ENCODE measurements around the gene KANK4.
"Not testable (repeated sequence)": the region's sequence is repeated elsewhere in the genome, so short reads cannot be mapped to it uniquely, and the experiment has no call there.

Gene KANK4

DNA sequence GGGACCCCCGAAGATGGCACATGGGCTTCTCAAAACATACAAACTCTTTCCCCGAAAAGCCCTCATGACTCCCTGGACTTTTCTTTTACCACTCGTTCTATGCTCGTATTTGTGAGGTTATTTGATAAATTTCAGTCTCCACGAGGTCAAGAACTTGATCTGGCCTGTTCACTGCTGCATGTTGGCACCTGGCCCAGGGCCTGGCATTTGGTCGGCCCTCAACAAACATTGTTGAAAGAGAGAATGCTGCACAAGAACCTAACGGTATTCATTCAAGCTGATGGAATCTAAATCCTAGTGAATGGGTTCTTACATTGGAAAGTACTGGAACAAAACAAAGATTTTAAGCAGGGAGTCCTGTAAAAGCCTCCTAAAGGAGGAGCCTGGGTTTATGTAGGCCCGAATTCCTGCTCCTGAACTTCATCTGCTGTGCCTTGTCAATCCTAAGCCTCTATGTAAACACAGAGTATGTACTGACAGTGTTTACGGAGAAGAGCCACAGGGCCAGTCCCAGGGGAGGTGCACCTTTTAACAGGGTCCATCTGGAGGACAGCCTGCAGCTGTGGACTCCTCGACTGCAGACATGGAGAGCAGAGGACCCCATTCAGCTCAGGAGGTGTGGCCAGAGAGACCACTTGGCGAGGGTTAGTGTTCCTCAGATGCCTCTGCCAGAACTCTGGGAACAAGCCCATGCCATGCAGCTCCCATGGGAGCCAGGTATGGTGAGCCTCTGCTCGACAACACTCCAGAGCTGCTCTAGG is 77.7 kb downstream of the KANK4 start:
- no peak for DNase-seq (ENCODE audit: low read depth in 1 of 2, low spot score in 1 of 2)

DNA sequence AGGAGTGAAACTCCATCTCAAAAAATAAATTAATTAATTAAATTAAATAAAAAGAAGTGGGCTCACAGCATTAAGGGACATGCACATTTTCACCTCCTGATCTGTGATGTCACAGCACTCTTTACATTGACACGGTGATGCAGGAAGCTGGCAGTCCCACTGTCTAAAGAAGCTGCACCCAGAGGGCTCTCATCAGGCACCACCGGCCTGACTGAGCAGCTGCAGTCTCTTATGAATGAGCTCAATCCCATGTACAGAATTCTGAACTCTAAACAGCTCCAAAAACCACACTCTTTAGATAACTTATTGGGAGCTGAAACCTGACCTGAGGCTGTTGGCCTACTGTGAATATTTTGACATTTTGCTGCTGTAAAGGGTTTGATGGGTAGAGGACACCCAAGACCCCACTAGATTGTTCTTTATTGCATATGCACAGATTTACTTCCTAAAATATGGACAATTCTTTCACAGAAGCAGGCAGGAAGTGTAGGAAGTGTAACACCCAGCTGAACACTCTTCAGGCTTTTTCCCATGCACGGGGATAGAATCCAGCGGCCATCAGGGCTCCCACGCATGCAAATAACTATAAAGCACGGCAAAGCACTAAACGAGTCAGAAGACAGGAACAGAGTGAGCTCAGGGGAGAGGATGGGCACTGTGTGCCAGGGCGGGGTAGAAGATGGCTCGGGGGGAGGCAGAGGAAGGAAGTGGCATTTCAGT is 78.4 kb downstream of the KANK4 start:
- no peak for DNase-seq (ENCODE audit: low read depth in 1 of 2, low spot score in 1 of 2)

DNA sequence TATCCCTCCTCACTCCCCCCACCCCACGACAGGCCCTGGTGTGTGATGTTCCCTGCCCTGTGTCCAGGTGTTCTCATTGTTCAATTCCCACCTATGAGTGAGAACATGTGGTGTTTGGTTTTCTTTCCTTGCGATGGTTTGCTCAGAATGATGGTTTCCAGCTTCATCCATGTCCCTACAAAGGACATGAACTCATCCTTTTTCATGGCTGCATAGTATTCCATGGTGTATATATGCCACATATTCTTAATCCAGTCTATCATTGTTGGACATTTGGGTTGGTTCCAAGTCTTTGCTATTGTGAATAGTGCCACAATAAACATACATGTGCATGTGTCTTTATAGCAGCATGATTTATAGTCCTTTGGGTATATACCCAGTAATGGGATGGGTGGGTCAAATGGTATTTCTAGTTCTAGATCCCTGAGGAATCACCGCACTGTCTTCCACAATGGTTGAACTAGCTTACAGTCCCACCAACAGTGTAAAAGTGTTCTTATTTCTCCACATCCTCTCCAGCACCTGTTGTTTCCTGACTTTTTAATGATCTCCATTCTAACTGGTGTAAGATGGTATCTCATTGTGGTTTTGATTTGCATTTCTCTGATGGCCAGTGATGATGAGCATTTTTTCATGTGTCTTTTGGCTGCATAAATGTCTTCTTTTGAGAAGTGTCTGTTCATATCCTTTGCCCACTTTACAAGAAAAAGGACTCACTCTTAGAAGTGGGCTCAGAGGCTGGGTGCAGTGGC is 79.4 kb downstream of the KANK4 start:
- DNase-seq (ENCODE audit: low read depth in 1 of 2, low spot score in 1 of 2): not testable (repeated sequence)

DNA sequence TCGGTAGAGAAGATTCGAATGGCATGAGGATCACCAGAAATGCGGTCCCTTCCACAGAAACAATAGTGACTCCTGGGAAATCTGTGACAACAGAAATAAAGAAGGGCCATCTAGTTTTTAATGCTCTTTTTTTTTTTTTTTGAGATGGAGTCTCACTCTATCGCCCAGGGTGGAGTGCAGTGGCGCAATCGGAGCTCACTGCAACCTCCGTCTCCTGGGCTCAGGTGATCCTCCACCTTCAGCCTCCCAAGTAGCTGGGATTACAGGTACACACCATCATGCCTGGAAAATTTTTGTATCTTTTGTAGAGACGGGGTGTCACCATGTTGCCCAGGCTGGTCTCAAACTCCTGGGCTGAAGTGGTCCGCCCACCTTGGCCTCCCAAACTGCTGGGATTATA is 80.7 kb downstream of the KANK4 start:
- DNase-seq (ENCODE audit: low read depth in 1 of 2, low spot score in 1 of 2): no peak

DNA sequence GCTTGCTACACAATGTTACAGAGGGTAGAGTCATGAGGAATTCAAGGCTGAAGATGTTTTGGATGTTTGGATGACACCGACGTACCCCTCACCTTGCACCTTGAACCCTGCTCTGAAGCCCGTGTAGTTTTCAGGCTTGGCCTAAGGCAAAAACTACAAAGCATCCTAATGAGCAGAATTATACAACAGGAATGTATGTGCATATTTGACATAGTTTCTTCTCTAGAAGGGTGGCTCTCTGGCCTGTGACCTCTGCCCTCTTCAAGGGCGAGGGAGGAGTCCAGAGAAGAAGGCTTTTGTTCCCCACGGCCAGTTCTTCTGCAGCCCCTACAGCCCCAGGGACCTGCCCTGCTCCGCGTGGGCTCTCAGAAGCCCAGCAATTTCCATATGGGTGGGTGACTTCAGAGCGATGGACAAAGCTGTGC is 81.3 kb downstream of the KANK4 start:
- no peak for DNase-seq (ENCODE audit: low read depth in 1 of 2, low spot score in 1 of 2)

DNA sequence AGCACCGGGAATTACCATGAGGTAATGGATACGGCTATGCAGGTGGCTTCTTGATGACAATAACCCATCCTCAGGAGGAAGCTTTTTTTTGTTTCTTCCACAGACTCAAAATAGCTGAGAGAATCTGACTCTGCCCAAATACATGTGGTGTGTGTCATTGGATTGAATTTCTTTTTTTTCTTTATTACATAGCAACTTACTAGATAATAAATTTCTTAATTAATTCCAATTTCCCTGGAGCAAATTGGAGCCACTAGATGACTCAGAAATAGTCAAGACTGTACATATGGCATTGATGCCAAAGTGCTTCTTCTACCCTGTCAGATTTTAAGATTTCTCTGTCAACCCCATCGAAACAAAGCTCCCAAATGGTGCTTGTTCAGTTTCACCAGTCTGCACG is 81.9 kb downstream of the KANK4 start:
- no peak for DNase-seq (ENCODE audit: low read depth in 1 of 2, low spot score in 1 of 2)

DNA sequence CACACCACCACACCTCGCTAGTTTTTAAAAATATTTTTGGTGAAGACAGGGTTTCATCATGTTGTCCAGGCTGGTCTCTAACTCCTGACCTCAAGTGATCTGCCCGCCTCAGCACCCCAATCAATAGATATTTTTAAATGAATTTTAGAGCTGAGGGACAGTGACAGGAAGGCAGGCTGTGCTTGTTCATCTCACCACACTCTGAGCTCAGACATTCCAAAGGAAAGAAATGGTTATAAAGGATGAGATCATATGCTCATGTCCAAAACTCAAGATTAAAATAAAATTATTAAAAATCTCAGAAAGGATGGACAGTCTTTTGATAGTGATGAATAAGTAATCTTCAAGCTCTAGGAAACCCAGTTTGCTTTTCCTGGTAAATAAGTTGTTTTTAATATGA is 83.7 kb downstream of the KANK4 start:
- DNase-seq (ENCODE audit: low read depth in 1 of 2, low spot score in 1 of 2): no peak

DNA sequence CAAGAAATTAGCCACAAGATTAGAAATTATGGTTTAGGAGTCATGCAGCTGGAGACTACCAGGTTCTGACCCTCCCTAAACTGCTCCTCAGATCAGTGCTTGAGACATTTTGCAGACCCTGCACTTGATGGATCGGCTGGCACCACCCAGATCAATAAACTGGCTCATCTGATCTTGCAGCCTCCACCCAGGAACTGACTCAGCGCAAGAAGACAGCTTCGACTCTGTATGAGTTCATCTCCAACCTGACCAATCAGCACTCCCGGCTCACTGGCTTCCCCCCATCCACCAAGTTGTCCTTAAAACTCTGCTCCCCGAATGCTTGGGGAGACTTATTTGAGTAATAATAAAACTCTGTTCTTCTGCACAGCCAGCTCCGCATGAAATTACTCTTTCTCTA is 84.5 kb downstream of the KANK4 start:
- no peak for DNase-seq (ENCODE audit: low read depth in 1 of 2, low spot score in 1 of 2)

DNA sequence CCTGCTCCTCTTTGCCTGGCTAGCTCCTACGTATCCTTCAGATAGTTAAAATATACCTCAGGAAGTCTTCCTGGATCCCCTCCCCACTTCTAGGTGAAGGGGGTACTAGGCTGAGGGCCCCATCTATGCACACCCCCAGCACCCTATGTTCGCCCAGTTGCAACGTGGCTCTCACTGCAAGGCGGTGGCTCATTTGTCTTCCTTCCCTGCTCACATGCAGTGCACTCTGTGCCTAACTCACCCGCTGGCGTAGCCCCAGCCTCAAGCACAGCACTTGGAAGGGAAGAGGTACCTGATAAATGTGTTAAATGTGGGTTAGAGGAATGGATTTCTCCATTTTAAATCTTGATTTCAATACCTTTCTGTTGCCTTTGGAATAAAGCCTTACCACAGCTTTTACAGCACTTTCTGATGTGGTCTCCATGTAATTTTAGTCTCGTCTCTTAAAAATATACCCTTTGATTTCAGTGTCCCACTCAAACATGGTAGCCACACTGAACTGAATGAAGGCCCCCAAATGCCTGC is 85.2 kb downstream of the KANK4 start:
- no peak for DNase-seq (ENCODE audit: low read depth in 1 of 2, low spot score in 1 of 2)

DNA sequence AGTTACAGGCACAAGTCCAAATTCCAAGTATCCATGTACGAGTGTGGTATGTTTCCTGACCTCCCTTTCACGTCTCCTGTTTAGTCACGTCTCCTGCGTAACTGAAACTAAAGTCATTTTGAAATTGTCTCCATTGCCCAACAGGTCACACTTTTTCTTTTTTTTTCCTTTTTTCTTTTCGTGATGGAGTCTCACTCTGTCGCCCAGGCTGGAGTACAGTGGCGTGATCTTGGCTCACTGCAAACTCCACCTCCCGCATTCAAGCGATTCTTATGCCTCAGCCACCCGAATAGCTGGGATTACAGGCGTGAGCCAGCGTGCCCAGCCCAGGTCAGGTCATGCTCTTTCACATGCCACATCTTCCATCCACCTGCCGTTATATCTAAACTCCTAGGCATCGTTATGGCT is 86.4 kb downstream of the KANK4 start:
- DNase-seq (ENCODE audit: low read depth in 1 of 2, low spot score in 1 of 2): no peak

DNA sequence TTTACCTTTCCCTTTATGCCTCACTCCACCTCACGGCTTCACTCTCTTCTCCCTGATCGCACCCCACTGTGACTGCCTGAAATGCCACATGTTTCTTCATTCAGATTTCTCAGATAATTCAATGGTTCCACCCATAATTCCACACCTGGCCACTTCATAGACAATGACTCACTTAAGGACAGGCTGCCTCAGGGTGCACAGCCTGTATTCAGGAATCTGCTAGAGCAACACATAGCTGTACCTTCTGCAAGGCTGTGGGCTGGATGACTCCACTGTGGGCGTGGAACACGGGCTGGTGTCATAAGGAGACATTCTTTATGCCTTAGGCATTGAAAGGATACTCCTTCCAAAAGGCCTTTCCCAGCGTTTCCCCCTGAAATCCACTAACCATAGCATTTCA is 88.5 kb downstream of the KANK4 start:
- no peak for DNase-seq (ENCODE audit: low read depth in 1 of 2, low spot score in 1 of 2)

DNA sequence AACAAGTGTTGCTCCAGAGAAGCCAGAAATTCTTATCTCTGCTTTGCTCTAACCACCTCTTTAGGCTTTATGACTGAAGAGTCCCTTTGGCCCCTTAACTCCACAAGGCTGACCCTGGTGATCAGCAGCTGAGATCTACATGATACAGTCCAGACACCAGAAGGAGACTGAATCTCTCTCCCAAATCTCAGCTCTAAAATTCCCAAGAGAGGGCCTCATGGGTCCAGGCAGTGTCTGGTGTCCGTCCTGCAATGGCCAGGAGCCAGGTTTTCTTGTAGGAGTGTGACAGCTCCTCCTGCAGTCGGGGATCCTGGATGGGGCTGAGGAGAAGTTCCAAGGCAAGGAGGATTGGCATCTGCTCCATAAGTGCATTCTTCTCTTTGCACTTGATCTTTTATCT is 89.3 kb downstream of the KANK4 start:
- no peak for DNase-seq (ENCODE audit: low read depth in 1 of 2, low spot score in 1 of 2)

DNA sequence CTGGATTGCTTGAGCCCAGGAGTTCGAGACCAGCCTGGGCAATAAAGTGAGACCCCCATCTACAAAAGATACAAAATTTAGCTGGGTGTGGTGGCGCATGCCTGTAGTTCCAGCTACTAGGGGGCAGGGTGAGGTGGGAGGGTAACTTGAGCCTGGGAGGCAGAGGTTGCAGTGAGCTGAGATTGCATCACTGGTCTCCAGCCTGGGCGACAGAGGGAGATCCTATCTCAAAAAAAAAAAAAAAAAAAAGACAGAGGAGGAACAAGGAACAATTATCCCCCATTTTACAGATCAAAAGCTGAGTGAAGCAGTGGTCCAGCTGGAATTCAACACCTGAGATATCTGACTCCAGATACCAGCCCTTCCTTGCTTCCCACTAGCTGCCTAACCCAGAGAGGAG is 89.8 kb downstream of the KANK4 start:
- no peak for DNase-seq (ENCODE audit: low read depth in 1 of 2, low spot score in 1 of 2)

DNA sequence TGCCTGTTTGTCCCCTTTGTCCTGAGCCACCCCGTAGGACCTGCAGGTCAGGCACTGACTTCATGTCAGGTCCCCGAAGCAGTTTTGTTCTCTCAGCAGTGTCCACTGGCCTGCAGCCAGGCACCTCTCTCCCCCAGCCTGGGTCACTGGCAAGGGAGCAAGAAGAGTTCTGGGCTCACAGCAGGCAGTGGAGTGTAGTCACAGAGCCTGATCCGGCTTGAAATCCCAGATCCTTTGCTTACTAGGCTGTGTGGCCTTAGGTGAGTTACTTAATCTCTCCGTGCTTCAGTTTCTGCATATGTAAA is 90.4 kb downstream of the KANK4 start:
- DNase-seq (ENCODE audit: low read depth in 1 of 2, low spot score in 1 of 2): no peak

DNA sequence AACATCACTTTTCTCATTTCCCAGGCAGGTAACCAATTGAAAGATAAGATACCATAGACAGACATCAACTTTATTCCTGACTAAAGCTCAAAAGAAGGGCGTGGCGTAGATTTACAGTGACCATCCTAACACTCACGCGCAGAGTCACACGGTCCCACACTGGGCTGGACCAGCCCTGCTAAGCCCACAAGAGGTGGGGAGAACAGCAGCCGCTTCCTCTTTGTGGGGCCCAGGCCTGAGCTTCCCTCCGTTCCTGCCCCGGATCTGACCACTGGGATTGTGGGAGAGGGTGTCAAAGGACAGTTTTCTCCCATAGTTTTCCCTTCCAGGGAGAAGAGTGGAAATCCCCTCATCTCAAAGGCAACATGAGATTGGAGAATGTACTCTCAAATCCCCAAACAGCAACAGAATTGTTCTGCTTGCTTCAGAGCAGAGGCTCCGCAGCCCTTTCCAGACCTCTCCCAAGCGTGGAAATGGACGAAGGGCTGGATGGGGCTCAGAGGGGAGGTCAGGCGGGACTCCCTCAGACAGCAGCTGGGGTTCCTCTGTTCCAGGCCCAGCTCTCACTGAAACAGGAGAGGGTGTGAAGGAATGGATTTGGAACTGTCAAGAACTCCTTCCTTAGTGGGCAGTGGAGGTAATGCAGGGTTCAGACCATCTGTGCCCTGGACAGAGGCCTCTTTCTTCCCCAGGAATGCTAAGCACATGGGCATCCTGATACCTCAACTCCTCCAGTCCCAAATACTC is 90.9 kb downstream of the KANK4 start:
- no peak for DNase-seq (ENCODE audit: low read depth in 1 of 2, low spot score in 1 of 2)

DNA sequence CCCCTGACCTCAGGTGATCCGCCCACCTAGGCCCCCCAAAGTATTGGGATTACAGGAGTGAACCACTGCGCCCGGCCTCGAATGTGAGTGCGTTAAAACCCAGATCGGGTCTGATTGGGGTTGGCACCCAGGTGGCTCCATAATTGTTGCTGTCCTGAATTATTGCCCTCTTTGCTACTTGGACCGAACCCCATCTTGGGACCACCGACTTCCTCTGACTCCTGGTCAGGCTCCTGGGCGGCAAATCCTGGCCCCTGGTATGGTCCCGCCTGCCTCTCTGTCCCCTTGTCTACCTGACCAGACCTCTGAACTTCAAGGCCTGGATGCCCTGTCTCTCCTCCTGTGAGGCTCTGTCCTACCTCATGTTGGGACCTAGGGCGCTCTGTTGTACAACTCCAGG is 91.7 kb downstream of the KANK4 start:
- DNase-seq (ENCODE audit: low read depth in 1 of 2, low spot score in 1 of 2): no peak

DNA sequence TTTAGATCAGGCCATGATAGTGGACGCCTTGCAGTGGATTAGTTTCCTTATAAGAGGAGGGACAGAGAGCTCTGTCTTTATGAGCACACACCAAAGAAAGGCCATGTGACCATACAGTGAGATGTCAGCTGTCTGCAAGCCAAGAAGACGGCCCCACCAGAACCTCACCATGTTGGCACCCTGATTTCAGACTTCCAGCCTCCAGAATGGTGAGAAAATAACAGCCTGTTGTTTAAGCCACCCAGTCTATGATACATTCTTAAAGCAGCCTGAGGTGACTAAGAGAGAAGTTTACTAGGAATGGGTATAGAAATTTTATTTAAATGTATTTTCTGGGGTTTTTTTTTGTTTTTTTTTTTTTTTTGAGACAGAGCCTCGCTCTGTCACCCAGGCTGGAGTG is 95.1 kb downstream of the KANK4 start:
- no peak for DNase-seq (ENCODE audit: low read depth in 1 of 2, low spot score in 1 of 2)

DNA sequence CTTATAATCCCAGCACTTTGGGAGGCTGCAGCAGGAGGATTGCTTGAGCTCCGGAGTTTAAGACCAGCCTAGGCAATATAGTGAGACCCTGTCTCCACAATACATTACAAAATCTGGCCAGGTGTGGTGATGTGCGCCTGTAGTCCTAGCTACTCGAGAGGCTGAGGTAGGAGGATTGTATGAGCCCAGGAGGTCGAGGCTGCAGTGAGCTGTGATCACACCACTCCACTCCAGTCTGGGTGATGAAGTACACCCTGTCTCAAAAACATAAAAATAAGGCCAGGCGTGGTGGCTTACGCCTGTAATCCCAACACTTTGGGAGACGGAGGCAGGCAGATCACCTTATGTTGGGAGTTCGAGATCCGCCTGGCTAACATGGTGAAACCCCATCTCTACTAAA is 96.9 kb downstream of the KANK4 start:
- DNase-seq (ENCODE audit: low read depth in 1 of 2, low spot score in 1 of 2): no peak

DNA sequence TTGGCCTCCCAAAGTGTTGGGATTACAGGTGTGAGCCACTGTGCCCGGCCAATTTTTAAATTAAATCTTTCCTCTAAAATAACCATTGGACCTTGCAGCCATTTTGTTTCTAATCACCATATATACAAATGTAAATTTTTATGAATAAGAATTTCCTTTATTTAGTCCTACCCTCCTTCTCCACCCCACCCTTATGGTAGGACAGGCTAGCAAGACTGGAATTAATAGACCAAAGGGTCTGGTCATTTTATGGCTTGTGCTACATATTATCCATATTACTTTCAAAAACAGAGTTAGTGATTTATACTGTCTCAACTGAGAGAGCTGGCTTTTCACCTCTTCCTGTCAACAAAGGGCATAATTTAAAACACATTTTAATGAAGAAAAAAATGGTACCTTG is 98.1 kb downstream of the KANK4 start:
- DNase-seq (ENCODE audit: low read depth in 1 of 2, low spot score in 1 of 2): no peak

DNA sequence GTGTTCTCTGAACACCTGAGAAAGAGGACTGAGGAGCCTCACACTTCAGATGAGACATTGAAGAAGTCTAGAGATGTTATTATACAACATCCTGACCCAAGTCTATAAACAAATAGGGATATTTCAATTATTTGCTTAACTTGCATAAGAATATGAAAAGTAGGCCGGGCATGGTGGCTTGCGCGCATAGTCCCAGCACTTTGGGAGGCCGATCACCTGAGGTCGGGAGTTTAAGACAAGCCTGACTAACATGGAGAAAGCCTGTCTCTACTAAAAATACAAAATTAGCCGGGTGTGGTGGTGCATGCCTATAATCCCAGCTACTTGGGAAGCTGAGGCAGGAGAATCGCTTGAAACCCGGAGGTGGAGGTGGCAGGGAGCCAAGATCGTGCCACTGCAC is 98.8 kb downstream of the KANK4 start:
- DNase-seq (ENCODE audit: low read depth in 1 of 2, low spot score in 1 of 2): not testable (repeated sequence)

DNA sequence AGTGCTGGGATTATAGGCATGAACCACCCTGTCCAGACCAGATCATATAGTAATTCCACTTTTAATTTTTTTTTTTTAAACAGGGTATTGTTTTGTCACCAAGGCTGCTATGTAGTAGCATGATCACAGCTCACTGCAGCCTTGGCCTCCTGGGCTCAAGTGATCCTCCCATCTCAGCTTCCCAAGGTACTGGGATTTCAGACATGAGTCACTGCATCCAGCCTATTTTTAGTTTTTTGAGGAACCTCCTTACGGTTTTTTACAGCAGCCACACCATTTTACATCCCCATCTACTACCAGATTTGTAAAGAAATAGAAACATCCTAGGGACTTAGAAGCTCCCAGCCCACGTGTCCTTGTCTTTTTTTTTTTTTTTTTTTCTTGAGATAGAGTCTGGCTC is 100.6 kb downstream of the KANK4 start:
- DNase-seq (ENCODE audit: low read depth in 1 of 2, low spot score in 1 of 2): no peak
